ENCODE measurements around the gene GPC1. TPM values are rescaled to one million over a fixed set of nuclear protein-coding genes. Genes with fewer than 3 reads are reported as not detected.

The GPC1 gene
- total and polyA plus RNA-seq, 2 donors (not counting 1 experiment from before 2014, with no cell fraction given), result 1.2 to 3.3 TPM

- Histone ChIP-seq H3K4me1 (ENCODE audit: control insufficient read depth in 2 of 2, insufficient read depth in 2 of 2, low read length in 2 of 2) (peaks cover 24 to 27% of the 10 kb centered on the region in 2 donors), H3K27me3 (replicated peaks in 1 of 4; ENCODE audit: control extremely low read depth in 1 of 4, control insufficient read depth in 3 of 4, insufficient read depth in 4 of 4, low read length in 3 of 4) (peaks cover 0 to 46% (median 13%) of the 10 kb centered on the region in 4 experiments), H3K9ac (ENCODE audit: low read length) (peak overlapping the region; percentile 79), H3K4me2 (replicated peaks; ENCODE audit: low read depth, low read length, poor library complexity, severe bottlenecking) (peak overlapping the region; percentile 100), H3K9me3 (ENCODE audit: control extremely low read depth in 1 of 3, control insufficient read depth in 2 of 3, insufficient read depth in 1 of 3, low read length in 2 of 3) (peaks cover 0 to 17% (median 0%) of the 10 kb centered on the region in 3 donors), H4K20me1 (ENCODE audit: control insufficient read depth, insufficient read depth, low read length, poor library complexity, severe bottlenecking) (peaks cover 15% of the 10 kb centered on the region), H3K27ac (ENCODE audit: low read length in 2 of 2) (no peak overlapping the region), H3K4me3 (ENCODE audit: control extremely low read depth in 1 of 5, extremely low read depth in 1 of 5, insufficient read depth in 1 of 5, low read depth in 2 of 5, low read length in 4 of 5) (peak overlapping the region in 4 of 5 experiments; percentile 33 to 74 (median 54)), H2AFZ (ENCODE audit: insufficient read depth, low read depth, low read length, poor library complexity, severe bottlenecking) (peak overlapping the region; percentile 91), H3K36me3 (replicated peaks in 1 of 2; ENCODE audit: control extremely low read depth in 1 of 2, control insufficient read depth in 1 of 2, extremely low read depth in 1 of 2, insufficient read depth in 2 of 2, low read length in 1 of 2) (no peaks in the 10 kb centered on the region), H3K79me2 (ENCODE audit: control insufficient read depth, insufficient read depth, low read length) (no peaks in the 10 kb centered on the region)
- Mint-ChIP-seq H3K27me3 (peaks cover 10% of the 10 kb centered on the region), H3K4me1 (peaks cover 10% of the 10 kb centered on the region), H3K27ac (peak overlapping the region; percentile 83), H3K9me3 (ENCODE audit: insufficient read depth) (no peaks in the 10 kb centered on the region), H3K4me3 (peak overlapping the region; percentile 87)
- WGBS (ENCODE audit: insufficient coverage), result 1% methylated on average over 66 of the region's 71 CpGs
- CTCF ChIA-PET, result no interaction called here
- ATAC-seq (ENCODE audit: low read depth), result peak; percentile 87
- intact Hi-C loops (cut with micrococcal nuclease), result loop anchor here (2.0 to 10.0 kb wide), 4 partner anchors 126 to 410 kb away; partner anchors contain the start of genes COPS9, DUSP28 and NDUFA10
- TF ChIP-seq EZH2 (IDR thresholded peaks at IDR 0.05; ENCODE audit: borderline replicate concordance, insufficient read depth, low read depth, low read length, poor library complexity, severe bottlenecking), result no peak
- no peak for TF ChIP-seq CTCF (IDR thresholded peaks at IDR 0.05)
- DNase-seq, result peak; percentile 91
- POLR2A ChIA-PET, result no interaction called here
These were observed 571 bp upstream of the GPC1 start for GRCh38 chr2:240434728-240435456.
